ENCODE results near the gene LAIR2.
"Not testable (repeated sequence)": the region's sequence is repeated elsewhere in the genome, so short reads cannot be mapped to it uniquely, and the experiment has no call there.

Gene LAIR2

GRCh38 chr19:54498451-54498772 lies 4.2 kb upstream of the LAIR2 start:
- H3K9me3 Mint-ChIP-seq (ENCODE audit: low read depth); H3K4me3 Mint-ChIP-seq; H3K36me3 Mint-ChIP-seq; H3K27ac Mint-ChIP-seq: not testable (repeated sequence)
- Mint-ChIP-seq H3K27me3 (peaks cover 13% of the 10 kb centered on the region), H3K4me1 (ENCODE audit: low read depth) (peaks cover 24% of the 10 kb centered on the region)

GRCh38 chr19:54505542-54505941 lies 2.9 kb downstream of the LAIR2 start:
- H3K4me3 Mint-ChIP-seq: not testable (repeated sequence)

GRCh38 chr19:54506079-54506478 lies 3.4 kb downstream of the LAIR2 start:
- H3K9me3 Mint-ChIP-seq (ENCODE audit: low read depth): no peaks in the 10 kb centered on the region
- H3K27me3 Mint-ChIP-seq: peaks cover 7% of the 10 kb centered on the region
- H3K4me3 Mint-ChIP-seq: no peak overlapping the region

More at GRCh38 chr19:54505542-54505941, 2.9 kb downstream of the LAIR2 start:
- H3K27ac Mint-ChIP-seq; H3K27me3 Mint-ChIP-seq; H3K36me3 Mint-ChIP-seq; H3K9me3 Mint-ChIP-seq (ENCODE audit: low read depth); H3K4me1 Mint-ChIP-seq (ENCODE audit: low read depth): not testable (repeated sequence)

GRCh38 chr19:54507038-54507717 lies 4.5 kb downstream of the LAIR2 start:
- not testable (repeated sequence) for H3K27ac Mint-ChIP-seq; H3K36me3 Mint-ChIP-seq; H3K4me1 Mint-ChIP-seq (ENCODE audit: low read depth); H3K27me3 Mint-ChIP-seq; H3K9me3 Mint-ChIP-seq (ENCODE audit: low read depth)
- peak overlapping the region; percentile 13 for H3K4me3 Mint-ChIP-seq

More at GRCh38 chr19:54506079-54506478, 3.4 kb downstream of the LAIR2 start:
- Mint-ChIP-seq H3K36me3 (no peaks in the 10 kb centered on the region), H3K4me1 (ENCODE audit: low read depth) (peaks cover 6% of the 10 kb centered on the region), H3K27ac (no peak overlapping the region)

GRCh38 chr19:54507824-54508223 lies 5.2 kb downstream of the LAIR2 start:
- no peaks in the 10 kb centered on the region for H3K9me3 Mint-ChIP-seq (ENCODE audit: low read depth)
- peaks cover 6% of the 10 kb centered on the region for H3K4me1 Mint-ChIP-seq (ENCODE audit: low read depth)
- peaks cover 9% of the 10 kb centered on the region for H3K27me3 Mint-ChIP-seq
- H3K36me3 Mint-ChIP-seq: peaks cover 2% of the 10 kb centered on the region
- H3K27ac Mint-ChIP-seq: no peak overlapping the region
- H3K4me3 Mint-ChIP-seq: no peak overlapping the region

GRCh38 chr19:54508487-54508886 lies 5.9 kb downstream of the LAIR2 start:
- not testable (repeated sequence) for H3K4me1 Mint-ChIP-seq (ENCODE audit: low read depth); H3K27me3 Mint-ChIP-seq; H3K36me3 Mint-ChIP-seq; H3K27ac Mint-ChIP-seq; H3K9me3 Mint-ChIP-seq (ENCODE audit: low read depth); H3K4me3 Mint-ChIP-seq

- H3K27ac Mint-ChIP-seq; H3K27me3 Mint-ChIP-seq; H3K4me1 Mint-ChIP-seq (ENCODE audit: low read depth); H3K4me3 Mint-ChIP-seq; H3K36me3 Mint-ChIP-seq; H3K9me3 Mint-ChIP-seq (ENCODE audit: low read depth): not testable (repeated sequence)
Observed at GRCh38 chr19:54509200-54509940, 6.7 kb downstream of the LAIR2 start.

GRCh38 chr19:54515156-54515555 lies 12.5 kb downstream of the LAIR2 start:
- H3K27ac Mint-ChIP-seq: peak overlapping the region; percentile 47
- H3K36me3 Mint-ChIP-seq: peaks cover 2% of the 10 kb centered on the region
- peaks cover 15% of the 10 kb centered on the region for H3K27me3 Mint-ChIP-seq
- no peaks in the 10 kb centered on the region for H3K9me3 Mint-ChIP-seq (ENCODE audit: low read depth)
- no peak overlapping the region for H3K4me3 Mint-ChIP-seq
- peaks cover 18% of the 10 kb centered on the region for H3K4me1 Mint-ChIP-seq (ENCODE audit: low read depth)

- no peak overlapping the region for H3K4me3 Mint-ChIP-seq
- H3K36me3 Mint-ChIP-seq: no peaks in the 10 kb centered on the region
- peaks cover 12% of the 10 kb centered on the region for H3K27me3 Mint-ChIP-seq
- H3K4me1 Mint-ChIP-seq (ENCODE audit: low read depth): peaks cover 38% of the 10 kb centered on the region
- no peak overlapping the region for H3K27ac Mint-ChIP-seq
- no peaks in the 10 kb centered on the region for H3K9me3 Mint-ChIP-seq (ENCODE audit: low read depth)
Observed at GRCh38 chr19:54517483-54517882, 14.9 kb downstream of the LAIR2 start.

GRCh38 chr19:54518844-54519243 lies 16.2 kb downstream of the LAIR2 start:
- Mint-ChIP-seq H3K27me3 (peaks cover 15% of the 10 kb centered on the region), H3K4me1 (ENCODE audit: low read depth) (peaks cover 51% of the 10 kb centered on the region), H3K36me3 (no peaks in the 10 kb centered on the region), H3K9me3 (ENCODE audit: low read depth) (no peaks in the 10 kb centered on the region), H3K4me3 (peak overlapping the region; percentile 64), H3K27ac (peak overlapping the region; percentile 3)

- Mint-ChIP-seq H3K4me1 (ENCODE audit: low read depth) (peaks cover 53% of the 10 kb centered on the region), H3K4me3 (peak overlapping the region; percentile 75), H3K9me3 (ENCODE audit: low read depth) (no peaks in the 10 kb centered on the region), H3K27me3 (peaks cover 8% of the 10 kb centered on the region), H3K27ac (peak overlapping the region; percentile 71), H3K36me3 (no peaks in the 10 kb centered on the region)
Observed at GRCh38 chr19:54521022-54521859, 18.6 kb downstream of the LAIR2 start.

GRCh38 chr19:54521860-54522513 lies 19.4 kb downstream of the LAIR2 start:
- H3K9me3 Mint-ChIP-seq (ENCODE audit: low read depth): no peaks in the 10 kb centered on the region
- H3K36me3 Mint-ChIP-seq: no peaks in the 10 kb centered on the region
- peak overlapping the region; percentile 61 for H3K27ac Mint-ChIP-seq
- H3K27me3 Mint-ChIP-seq: peaks cover 9% of the 10 kb centered on the region
- peaks cover 53% of the 10 kb centered on the region for H3K4me1 Mint-ChIP-seq (ENCODE audit: low read depth)
- H3K4me3 Mint-ChIP-seq: peak overlapping the region; percentile 72

- Mint-ChIP-seq H3K9me3 (ENCODE audit: low read depth) (no peaks in the 10 kb centered on the region), H3K27me3 (peaks cover 9% of the 10 kb centered on the region), H3K4me3 (peak overlapping the region; percentile 68), H3K27ac (peak overlapping the region; percentile 61), H3K4me1 (ENCODE audit: low read depth) (peaks cover 46% of the 10 kb centered on the region), H3K36me3 (no peaks in the 10 kb centered on the region)
Observed at GRCh38 chr19:54523403-54523802, 20.8 kb downstream of the LAIR2 start.

GRCh38 chr19:54525636-54526035 lies 23.0 kb downstream of the LAIR2 start:
- Mint-ChIP-seq H3K27me3 (peaks cover 9% of the 10 kb centered on the region), H3K4me1 (ENCODE audit: low read depth) (peaks cover 33% of the 10 kb centered on the region), H3K27ac (no peak overlapping the region), H3K9me3 (ENCODE audit: low read depth) (no peaks in the 10 kb centered on the region), H3K36me3 (no peaks in the 10 kb centered on the region), H3K4me3 (no peak overlapping the region)

- Mint-ChIP-seq H3K36me3 (no peaks in the 10 kb centered on the region), H3K9me3 (ENCODE audit: low read depth) (no peaks in the 10 kb centered on the region), H3K27me3 (peaks cover 13% of the 10 kb centered on the region), H3K27ac (no peak overlapping the region), H3K4me3 (no peak overlapping the region), H3K4me1 (ENCODE audit: low read depth) (peaks cover 20% of the 10 kb centered on the region)
Observed at GRCh38 chr19:54526972-54527371, 24.3 kb downstream of the LAIR2 start.

Data from activated naive CD8-positive, alpha-beta T cell (primary cell).